Vagina (tissue), 2 donors: ENCODE results near the gene MTUS2. TPM values are rescaled to one million over a fixed set of nuclear protein-coding genes. Genes with fewer than 3 reads are reported as not detected.

Source experiments
- DNase-seq, 2 donors: peaks; one replicate each; pipeline ENCODE4 v3.0.0-alpha.2; 2017; ENCODE audit errors: extremely low spot score in 2 of 2
- H3K27ac ChIP-seq: fragments of 200-600 bp; sonication (generic); one replicate; pipeline ENCODE4 v1.5.1; 2019
- H3K27me3 ChIP-seq: fragments of 200-600 bp; sonication (generic); one replicate; pipeline ENCODE4 v1.5.1; 2019
- H3K36me3 ChIP-seq, 2 donors: fragments of 200-600 bp; sonication (generic); one replicate each; pipeline ENCODE4 v1.5.1; 2017 to 2019
- H3K4me1 ChIP-seq: fragments of 200-600 bp; sonication (generic); one replicate; pipeline ENCODE4 v1.5.1; 2019
- H3K4me3 ChIP-seq, 2 donors: fragments of 200-600 bp; sonication (generic); 1 replicate in 1 of 2; 2 replicates in 1 of 2; pipeline ENCODE4 v1.5.1; 2016 to 2019
- H3K9me3 ChIP-seq: fragments of 200-600 bp; sonication (generic); one replicate; pipeline ENCODE4 v1.5.1; 2019
- CTCF ChIP-seq, 3 experiments: fragments of 450-650 bp in 2 of 3; fragments of 200-600 bp in 1 of 3; sonication (generic) in 1 of 3; IDR thresholded peaks; one replicate each; pipeline ENCODE4 v1.5.1; 2017 to 2019; ENCODE audit warnings: antibody characterized with exemption in 3 of 3, mild to moderate bottlenecking in 2 of 3, moderate library complexity in 2 of 3
- POLR2A ChIP-seq, 2 donors: fragments of 450-650 bp; IDR thresholded peaks; one replicate each; pipeline ENCODE4 v1.6.1; 2017; ENCODE audit warnings: antibody characterized with exemption in 2 of 2, mild to moderate bottlenecking in 2 of 2, moderate library complexity in 2 of 2
- POLR2AphosphoS5 ChIP-seq, 2 donors: sonication (generic); formaldehyde crosslinking; IDR thresholded peaks; one replicate each; pipeline ENCODE4 v1.9.0; 2017; ENCODE audit warnings: antibody characterized with exemption in 2 of 2, mild to moderate bottlenecking in 2 of 2, low read depth in 1 of 2; ENCODE audit not compliant: insufficient read depth in 1 of 2
- intact Hi-C: fragments of 100-400 bp; cut with DNase I; formaldehyde crosslinking; loops from one replicate; pipeline ENCODE4 v1.15.1; 2023
- total RNA-seq: library from RNA; depleted of rRNA; stranded (reverse); fragments of >200 nt; gene quantifications from one replicate; pipeline ENCODE4 v1.2.3, GENCODE V29; 2016

The MTUS2 gene
- total RNA-seq, 1 donor from 2014 or later, result 0.74 TPM

GRCh38 chr13:29527511-29527910 lies 707.4 kb downstream of the MTUS2 start:
- Histone ChIP-seq H3K4me1 (peaks cover 6% of the 10 kb centered on the region), H3K4me3 (no peak overlapping the region), H3K9me3 (no peaks in the 10 kb centered on the region), H3K36me3 (peaks cover 0 to 48% of the 10 kb centered on the region in 2 donors), H3K27ac (no peak overlapping the region), H3K27me3 (no peaks in the 10 kb centered on the region)
- no peak for DNase-seq
- TF ChIP-seq POLR2AphosphoS5 (IDR thresholded peaks at IDR 0.05; ENCODE audit: insufficient read depth in 1 of 2, low read depth in 1 of 2) (no peak), POLR2A (IDR thresholded peaks at IDR 0.05) (no peak), CTCF (IDR thresholded peaks at IDR 0.05) (no peak)
- intact Hi-C loops, result no loop called here

GRCh38 chr13:29527916-29528315 lies 707.8 kb downstream of the MTUS2 start:
- Histone ChIP-seq H3K9me3 (no peaks in the 10 kb centered on the region), H3K27ac (no peak overlapping the region), H3K27me3 (no peaks in the 10 kb centered on the region), H3K4me1 (peaks cover 2% of the 10 kb centered on the region), H3K36me3 (peaks cover 0 to 48% of the 10 kb centered on the region in 2 donors), H3K4me3 (no peak overlapping the region)
- TF ChIP-seq CTCF (IDR thresholded peaks at IDR 0.05), result no peak
- TF ChIP-seq POLR2AphosphoS5 (IDR thresholded peaks at IDR 0.05; ENCODE audit: insufficient read depth in 1 of 2, low read depth in 1 of 2), result no peak
- TF ChIP-seq POLR2A (IDR thresholded peaks at IDR 0.05), result no peak
- DNase-seq, result no peak
- intact Hi-C loops, result no loop called here

- intact Hi-C loops, result no loop called here
- TF ChIP-seq POLR2AphosphoS5 (IDR thresholded peaks at IDR 0.05; ENCODE audit: insufficient read depth in 1 of 2, low read depth in 1 of 2) (no peak), POLR2A (IDR thresholded peaks at IDR 0.05) (no peak), CTCF (IDR thresholded peaks at IDR 0.05) (no peak)
- H3K9me3 ChIP-seq, result no peaks in the 10 kb centered on the region
- H3K36me3 ChIP-seq, result peaks cover 0 to 48% of the 10 kb centered on the region in 2 donors
- DNase-seq, result no peak
- H3K4me3 ChIP-seq, result no peak overlapping the region
- H3K4me1 ChIP-seq, result no peaks in the 10 kb centered on the region
- H3K27ac ChIP-seq, result no peak overlapping the region
- H3K27me3 ChIP-seq, result no peaks in the 10 kb centered on the region
Observed at GRCh38 chr13:29529754-29530153, 709.6 kb downstream of the MTUS2 start.

- no peak for TF ChIP-seq CTCF (IDR thresholded peaks at IDR 0.05)
- TF ChIP-seq POLR2A (IDR thresholded peaks at IDR 0.05), result no peak
- TF ChIP-seq POLR2AphosphoS5 (IDR thresholded peaks at IDR 0.05; ENCODE audit: insufficient read depth in 1 of 2, low read depth in 1 of 2), result no peak
- no peak overlapping the region for H3K27ac ChIP-seq
- no peaks in the 10 kb centered on the region for H3K4me1 ChIP-seq
- DNase-seq, result no peak
- H3K36me3 ChIP-seq, result peaks cover 0 to 51% of the 10 kb centered on the region in 2 donors
- no peaks in the 10 kb centered on the region for H3K9me3 ChIP-seq
- H3K27me3 ChIP-seq, result no peaks in the 10 kb centered on the region
- intact Hi-C loops, result no loop called here
- H3K4me3 ChIP-seq, result no peak overlapping the region
Observed at GRCh38 chr13:29530901-29531300, 710.8 kb downstream of the MTUS2 start.

DNA sequence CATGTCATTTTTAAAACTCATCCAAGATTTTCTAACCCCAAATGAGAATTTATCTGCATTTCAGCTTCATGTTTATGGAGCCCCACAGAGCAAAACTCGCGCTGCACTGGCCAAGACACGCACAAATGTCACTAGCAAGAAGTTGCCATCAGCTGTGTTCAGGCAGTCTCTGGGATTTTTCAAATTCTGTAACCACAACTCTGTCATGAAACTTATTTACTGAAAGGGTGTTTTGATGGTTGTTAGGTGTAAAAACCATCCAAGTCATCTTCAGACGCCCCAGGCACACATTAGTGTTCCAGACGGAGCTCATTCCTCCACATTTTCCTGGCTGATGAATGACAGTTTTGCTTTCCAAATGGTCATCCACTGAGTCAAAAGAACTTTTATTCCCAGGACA lies 712.0 kb downstream of the MTUS2 start:
- DNase-seq, result no peak
- no peaks in the 10 kb centered on the region for H3K9me3 ChIP-seq

More for the DNA sequence above, 712.0 kb downstream of the MTUS2 start:
- no peak overlapping the region for H3K27ac ChIP-seq
- peaks cover 0 to 52% of the 10 kb centered on the region in 2 donors for H3K36me3 ChIP-seq
- intact Hi-C loops, result no loop called here
- no peaks in the 10 kb centered on the region for H3K4me1 ChIP-seq
- no peak overlapping the region for H3K4me3 ChIP-seq
- no peaks in the 10 kb centered on the region for H3K27me3 ChIP-seq
- TF ChIP-seq CTCF (IDR thresholded peaks at IDR 0.05), result no peak
- no peak for TF ChIP-seq POLR2AphosphoS5 (IDR thresholded peaks at IDR 0.05; ENCODE audit: insufficient read depth in 1 of 2, low read depth in 1 of 2)
- TF ChIP-seq POLR2A (IDR thresholded peaks at IDR 0.05), result no peak
